IMR-90 (cell line): Measurements from ENCODE around the gene STX16. TPM values are rescaled to one million over a fixed set of nuclear protein-coding genes. Genes with fewer than 3 reads are reported as not detected.

ENCODE experiments used
- ATAC-seq: fragments of 200-7000 bp; cut with Tn5 transposase; 2 replicates; pipeline ENCODE4 v1.9.1; 2020; ENCODE audit warnings: low read depth, mild to moderate bottlenecking, moderate library complexity
- BruUV-seq: library from RNA; stranded (reverse); fragments of 400-500 nt; replicated peaks from 2 replicates; lab custom pipeline; 2021; lab: Mats Ljungman, UMichigan
- CTCF ChIA-PET: fragments of 300-600 bp; formaldehyde crosslinking; extraction: SDS; loops from one replicate; lab custom pipeline; 2021; ENCODE audit warnings: antibody characterized with exemption; lab: Yijun Ruan, JAX
- POLR2A ChIA-PET: fragments of 300-600 bp; sonication (Branson Sonifier 250); formaldehyde crosslinking; loops from one replicate; lab custom pipeline; 2022; ENCODE audit warnings: antibody characterized with exemption; ENCODE audit not compliant: unreplicated experiment; lab: Charles Lee
- DNase-seq: peaks from one replicate; pipeline ENCODE4 v3.0.0; 2013
- H2AFZ ChIP-seq: replicated peaks from 2 replicates; pipeline ENCODE3; 2013; ENCODE audit warnings: low read length, mild to moderate bottlenecking; ENCODE audit not compliant: poor library complexity
- H2AK5ac ChIP-seq: 2 replicates; pipeline ENCODE4 v1.6.1; 2013; ENCODE audit warnings: low read depth, low read length, inconsistent platforms
- H2AK9ac ChIP-seq: replicated peaks from 2 replicates; pipeline ENCODE3; 2013; ENCODE audit warnings: mild to moderate bottlenecking, low read depth, low read length, moderate library complexity; ENCODE audit not compliant: poor library complexity
- H2BK120ac ChIP-seq: 2 replicates; pipeline ENCODE4 v1.6.1; 2013; ENCODE audit warnings: low read depth, low read length, inconsistent platforms
- H2BK15ac ChIP-seq: 3 replicates; pipeline ENCODE4 v1.6.1; 2013; ENCODE audit warnings: low read depth, low read length, inconsistent platforms
- H2BK20ac ChIP-seq: 2 replicates; pipeline ENCODE4 v1.6.1; 2013; ENCODE audit warnings: low read depth, mild to moderate bottlenecking, inconsistent platforms, low read length, moderate library complexity
- H2BK5ac ChIP-seq: 2 replicates; pipeline ENCODE4 v1.6.1; 2013; ENCODE audit warnings: mild to moderate bottlenecking, low read depth, low read length, inconsistent platforms; ENCODE audit not compliant: poor library complexity, severe bottlenecking
- H3K14ac ChIP-seq: replicated peaks from 2 replicates; pipeline ENCODE4 v1.6.1; 2013; ENCODE audit warnings: low read depth, low read length, inconsistent platforms
- H3K18ac ChIP-seq: 2 replicates; pipeline ENCODE4 v1.6.1; 2013; ENCODE audit warnings: low read depth, low read length, control low read depth
- H3K23ac ChIP-seq: 2 replicates; pipeline ENCODE4 v1.6.1; 2013; ENCODE audit warnings: low read depth, low read length, inconsistent platforms
- H3K27ac ChIP-seq: 2 replicates; pipeline ENCODE4 v1.5.1; 2013; ENCODE audit warnings: mild to moderate bottlenecking, control low read depth, low read length; ENCODE audit not compliant: insufficient read depth
- H3K27me3 ChIP-seq: 2 replicates; pipeline ENCODE4 v1.6.1; 2013; ENCODE audit warnings: low read length; ENCODE audit not compliant: control insufficient read depth, insufficient read depth
- H3K36me3 ChIP-seq: 2 replicates; pipeline ENCODE4 v1.6.1; 2013; ENCODE audit warnings: low read length, mixed read lengths; ENCODE audit not compliant: control insufficient read depth, insufficient read depth
- H3K4ac ChIP-seq: 2 replicates; pipeline ENCODE4 v1.6.1; 2013; ENCODE audit warnings: low read depth, low read length, inconsistent platforms
- H3K4me1 ChIP-seq: 2 replicates; pipeline ENCODE4 v1.6.1; 2013; ENCODE audit warnings: low read length, mixed read lengths; ENCODE audit not compliant: control insufficient read depth, insufficient read depth
- H3K4me2 ChIP-seq: 2 replicates; pipeline ENCODE4 v1.6.1; 2013; ENCODE audit warnings: low read depth, mild to moderate bottlenecking, control low read depth, low read length, moderate library complexity
- H3K4me3 ChIP-seq: 2 replicates; pipeline ENCODE4 v1.5.1; 2013; ENCODE audit warnings: low read depth, mild to moderate bottlenecking, control low read depth, low read length, moderate library complexity; ENCODE audit not compliant: insufficient read depth
- H3K56ac ChIP-seq: 2 replicates; pipeline ENCODE4 v1.6.1; 2013; ENCODE audit warnings: low read length, inconsistent platforms; ENCODE audit not compliant: insufficient read depth; ENCODE audit errors: extremely low read depth
- H3K79me1 ChIP-seq, 2 experiments: 2 replicates each; pipeline ENCODE4 v1.6.1; 2013; ENCODE audit warnings: low read length in 2 of 2, inconsistent platforms in 1 of 2, low read depth in 1 of 2
- H3K9ac ChIP-seq: 2 replicates; pipeline ENCODE4 v1.6.1; 2013; ENCODE audit warnings: low read depth, low read length, control low read depth
- H3K9me1 ChIP-seq: 2 replicates; pipeline ENCODE4 v1.6.1; 2013; ENCODE audit warnings: low read length, inconsistent platforms; ENCODE audit not compliant: insufficient read depth
- H3K9me3 ChIP-seq: 2 replicates; pipeline ENCODE4 v1.6.1; 2013; ENCODE audit warnings: low read length; ENCODE audit not compliant: control insufficient read depth, insufficient read depth
- H4K20me1 ChIP-seq: 2 replicates; pipeline ENCODE4 v1.6.1; 2013; ENCODE audit warnings: low read length, inconsistent platforms; ENCODE audit not compliant: insufficient read depth
- H4K5ac ChIP-seq: 2 replicates; pipeline ENCODE4 v1.6.1; 2013; ENCODE audit warnings: mild to moderate bottlenecking, low read depth, low read length, control low read depth
- H4K8ac ChIP-seq, 2 experiments: 2 replicates each; pipeline ENCODE4 v1.6.1; 2013; ENCODE audit warnings: low read depth in 2 of 2, low read length in 2 of 2, control low read depth in 1 of 2, inconsistent platforms in 1 of 2
- H4K91ac ChIP-seq: 2 replicates; pipeline ENCODE4 v1.6.1; 2013; ENCODE audit warnings: low read depth, low read length, inconsistent platforms; ENCODE audit not compliant: insufficient read depth
- CTCF ChIP-seq: conservative IDR thresholded peaks from 2 replicates; pipeline ENCODE4 v1.5.1; 2012; ENCODE audit warnings: mild to moderate bottlenecking, low read depth, low read length, improper control_type of control experiment
- FOS ChIP-seq: fragments of 150-350 bp; IDR thresholded peaks from 2 replicates; pipeline ENCODE4 v1.6.1; 2016; ENCODE audit warnings: low read depth, low read length
- MAZ ChIP-seq: IDR thresholded peaks from 2 replicates; pipeline ENCODE4 v1.6.1; 2012; ENCODE audit warnings: low read depth, mild to moderate bottlenecking, low read length, improper control_type of control experiment, moderate library complexity, borderline replicate concordance
- NFE2L2 ChIP-seq: fragments of 150-350 bp; IDR thresholded peaks from 2 replicates; pipeline ENCODE4 v1.6.1; 2016; ENCODE audit warnings: low read depth, mild to moderate bottlenecking, low read length
- POLR2A ChIP-seq: IDR thresholded peaks from 2 replicates; pipeline ENCODE4 v1.6.1; 2012; ENCODE audit warnings: mild to moderate bottlenecking, low read depth, low read length
- WGBS, 2 experiments: methylation state at CpG; one replicate each; pipeline versions ENCODE4 v1.1.5 to v1.1.7; 2013; ENCODE audit warnings: missing lambda C conversion rate in 2 of 2; ENCODE audit not compliant: insufficient read length in 1 of 2; ENCODE audit errors: extremely low coverage in 2 of 2; 5-methylcytosine and 5-hydroxymethylcytosine counted together
- dilution Hi-C: fragments of 300-500 bp; cut with HindIII; formaldehyde crosslinking; loops from one replicate; pipeline ENCODE4 v1.14.3; 2018; ENCODE audit warnings: low sequenced_read_pairs; ENCODE audit not compliant: unreplicated experiment
- in situ Hi-C: fragments of 300-500 bp; cut with MboI; formaldehyde crosslinking; loops from 3 replicates; pipeline ENCODE4 v1.14.3; 2019; ENCODE audit warnings: low sequenced_read_pairs, inconsistent platforms, mixed read lengths
- intact Hi-C: fragments of 100-400 bp; cut with micrococcal nuclease; formaldehyde crosslinking; loops from 2 replicates; pipeline ENCODE4 v1.10.0; 2022
- polyA plus RNA-seq, 3 experiments: library from polyadenylated mRNA; depleted of rRNA; stranded (reverse); fragments of >200 nt; gene quantifications; 2 replicates each; pipeline ENCODE4 v1.2.3, GENCODE V29; 2012; ENCODE audit warnings: low replicate concordance in 1 of 3
- total RNA-seq: library from RNA; depleted of rRNA; stranded (reverse); fragments of >200 nt; gene quantifications from 2 replicates; pipeline ENCODE4 v1.2.3, GENCODE V29; 2012

The STX16 gene
- total and polyA plus RNA-seq, 2 of the 4 experiments (the other 2 are of a cell fraction): 26.9 to 58.2 TPM

DNA sequence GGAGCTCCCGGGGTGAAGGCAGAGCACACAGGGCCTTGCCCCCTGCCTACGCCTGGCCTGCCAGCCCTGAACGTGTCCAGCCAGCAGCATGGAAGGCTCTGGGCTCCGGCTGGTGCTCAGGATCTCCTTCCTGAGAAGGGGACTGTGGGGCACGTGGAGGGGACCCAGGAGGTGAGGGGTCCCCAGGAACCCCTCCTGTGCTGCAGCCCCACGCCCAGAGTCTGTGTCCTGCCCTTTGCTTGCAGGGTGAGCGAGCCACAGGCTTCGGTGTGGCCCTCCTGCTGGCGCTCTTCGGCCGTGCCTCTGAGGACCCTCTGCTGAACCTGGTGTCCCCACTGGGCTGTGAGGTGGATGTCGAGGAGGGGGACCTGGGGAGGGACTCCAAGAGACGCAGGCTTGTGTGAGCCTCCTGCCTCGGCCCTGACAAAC is 63.9 kb downstream of the STX16 start:
- no TSS peak for BruUV-seq
- no peaks in the 10 kb centered on the region for H3K79me1 ChIP-seq
- H2BK15ac ChIP-seq: no peak overlapping the region
- H3K9me3 ChIP-seq: no peaks in the 10 kb centered on the region
- H4K5ac ChIP-seq: no peak overlapping the region
- H3K14ac ChIP-seq: no peak overlapping the region
- H3K27ac ChIP-seq: no peak overlapping the region
- H4K8ac ChIP-seq: no peak overlapping the region
- H2BK20ac ChIP-seq: no peak overlapping the region
- no peak overlapping the region for H3K4ac ChIP-seq
- no peak overlapping the region for H3K23ac ChIP-seq
- H3K4me2 ChIP-seq: no peak overlapping the region
- DNase-seq: no peak
- TF ChIP-seq POLR2A (no peak), NFE2L2 (no peak), FOS (no peak), MAZ (no peak), CTCF (no peak)
- H3K36me3 ChIP-seq: no peaks in the 10 kb centered on the region
- no peak overlapping the region for H3K4me3 ChIP-seq
- no peak overlapping the region for H4K91ac ChIP-seq
- H3K4me1 ChIP-seq: no peaks in the 10 kb centered on the region
- H2AK9ac ChIP-seq: no peak overlapping the region
- WGBS, 2 experiments: 90% methylated on average over 4 of the region's 14 CpGs; no CpG with 5 or more reads in 1 of the 2 experiments
- in situ Hi-C loops: no loop called here
- H3K18ac ChIP-seq: no peak overlapping the region
- H3K9ac ChIP-seq: no peak overlapping the region
- ChIA-PET CTCF (interaction anchor here (1.1 kb wide), 1 partner anchor 11 kb away, joined by 3 read pairs; no protein-coding TSS in a partner anchor), POLR2A (no interaction called here)
- intact Hi-C loops: no loop called here
- H2AK5ac ChIP-seq: no peak overlapping the region
- H3K56ac ChIP-seq: no peak overlapping the region
- H3K27me3 ChIP-seq: peaks cover 6% of the 10 kb centered on the region
- no peak overlapping the region for H2BK5ac ChIP-seq
- no peak overlapping the region for H2BK120ac ChIP-seq
- H3K9me1 ChIP-seq: no peaks in the 10 kb centered on the region
- ATAC-seq: no peak
- H4K20me1 ChIP-seq: no peaks in the 10 kb centered on the region
- no peak overlapping the region for H2AFZ ChIP-seq
- dilution Hi-C loops: no loop called here
